Prostate gland (tissue), 2 donors: ENCODE data around the gene EIF2AK2. TPM values are rescaled to one million over a fixed set of nuclear protein-coding genes. Genes with fewer than 3 reads are reported as not detected.

Experiments used
- DNase-seq: peaks from one replicate; pipeline ENCODE4 v3.0.0-alpha.2; 2019; ENCODE audit warnings: low spot score
- H3K27ac ChIP-seq, 2 donors: fragments of 200-600 bp; sonication (generic); 2 replicates each; pipeline ENCODE4 v1.5.1; 2017 to 2019
- H3K27me3 ChIP-seq: fragments of 200-600 bp; sonication (generic); replicated peaks from 2 replicates; pipeline ENCODE4 v1.5.1; 2019; ENCODE audit not compliant: insufficient read depth
- H3K36me3 ChIP-seq, 2 donors: fragments of 200-600 bp; sonication (generic); 1 replicate in 1 of 2; 2 replicates in 1 of 2; pipeline versions ENCODE4 v1.5.1 to v1.8.1; 2017 to 2019
- H3K4me1 ChIP-seq: fragments of 200-600 bp; sonication (generic); replicated peaks from 2 replicates; pipeline ENCODE4 v1.5.1; 2019
- H3K4me3 ChIP-seq, 2 donors: fragments of 200-600 bp; sonication (generic); 2 replicates each; pipeline ENCODE4 v1.5.1; 2017 to 2019
- H3K9me3 ChIP-seq: fragments of 200-600 bp; sonication (generic); 2 replicates; pipeline ENCODE4 v1.5.1; 2017
- POLR2A ChIP-seq: fragments of 450-650 bp; IDR thresholded peaks from one replicate; pipeline ENCODE4 v1.6.1; 2016; ENCODE audit warnings: antibody characterized with exemption, mild to moderate bottlenecking
- POLR2AphosphoS5 ChIP-seq: sonication (generic); formaldehyde crosslinking; IDR thresholded peaks from one replicate; pipeline ENCODE4 v1.6.1; 2017; ENCODE audit warnings: antibody characterized with exemption
- WGBS: methylation state at CpG from one replicate; pipeline ENCODE4 v1.1.5; 2018; 5-methylcytosine and 5-hydroxymethylcytosine counted together
- intact Hi-C: fragments of 100-400 bp; cut with DNase I; formaldehyde crosslinking; loops from one replicate; pipeline ENCODE4 v1.14.2; 2022
- total RNA-seq, 2 donors: library from RNA; depleted of rRNA; stranded (reverse); fragments of >200 nt; gene quantifications; one replicate each; pipeline ENCODE4 v1.1.0, GENCODE V29; 2016
- TF ChIP-seq, protein P1 (sequence below), 4 experiments: fragments of 200-600 bp in 2 of 4; fragments of 450-650 bp in 2 of 4; sonication (generic) in 2 of 4; IDR thresholded peaks; 1 replicate in 3 of 4; 2 replicates in 1 of 4; pipeline ENCODE4 v1.5.1; 2016 to 2019; ENCODE audit warnings: antibody characterized with exemption in 4 of 4, mild to moderate bottlenecking in 2 of 4, moderate library complexity in 2 of 4

EIF2AK2 gene
- total RNA-seq, 2 donors from 2014 or later: 20.8 to 32.1 TPM

GRCh38 chr2:37191747-37192146 is 35.0 kb upstream of the EIF2AK2 start:
- H3K9me3 ChIP-seq: no peaks in the 10 kb centered on the region
- no peak for DNase-seq
- no peaks in the 10 kb centered on the region for H3K36me3 ChIP-seq
- intact Hi-C loops: no loop called here
- no peaks in the 10 kb centered on the region for H3K27me3 ChIP-seq
- TF ChIP-seq POLR2AphosphoS5: no peak
- TF ChIP-seq, protein P1, sequence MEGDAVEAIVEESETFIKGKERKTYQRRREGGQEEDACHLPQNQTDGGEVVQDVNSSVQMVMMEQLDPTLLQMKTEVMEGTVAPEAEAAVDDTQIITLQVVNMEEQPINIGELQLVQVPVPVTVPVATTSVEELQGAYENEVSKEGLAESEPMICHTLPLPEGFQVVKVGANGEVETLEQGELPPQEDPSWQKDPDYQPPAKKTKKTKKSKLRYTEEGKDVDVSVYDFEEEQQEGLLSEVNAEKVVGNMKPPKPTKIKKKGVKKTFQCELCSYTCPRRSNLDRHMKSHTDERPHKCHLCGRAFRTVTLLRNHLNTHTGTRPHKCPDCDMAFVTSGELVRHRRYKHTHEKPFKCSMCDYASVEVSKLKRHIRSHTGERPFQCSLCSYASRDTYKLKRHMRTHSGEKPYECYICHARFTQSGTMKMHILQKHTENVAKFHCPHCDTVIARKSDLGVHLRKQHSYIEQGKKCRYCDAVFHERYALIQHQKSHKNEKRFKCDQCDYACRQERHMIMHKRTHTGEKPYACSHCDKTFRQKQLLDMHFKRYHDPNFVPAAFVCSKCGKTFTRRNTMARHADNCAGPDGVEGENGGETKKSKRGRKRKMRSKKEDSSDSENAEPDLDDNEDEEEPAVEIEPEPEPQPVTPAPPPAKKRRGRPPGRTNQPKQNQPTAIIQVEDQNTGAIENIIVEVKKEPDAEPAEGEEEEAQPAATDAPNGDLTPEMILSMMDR (IDR thresholded peaks at IDR 0.05): no peak
- TF ChIP-seq POLR2A: no peak
- WGBS: 84% methylated on average over 6 of the region's 6 CpGs
- no peak overlapping the region for H3K4me3 ChIP-seq
- H3K27ac ChIP-seq: no peak overlapping the region
- no peaks in the 10 kb centered on the region for H3K4me1 ChIP-seq

- intact Hi-C loops: no loop called here
- 68% methylated on average over 4 of the region's 4 CpGs for WGBS
- no peak for DNase-seq
- TF ChIP-seq, protein P1 (IDR thresholded peaks at IDR 0.05): no peak
- TF ChIP-seq POLR2A (no peak), POLR2AphosphoS5 (no peak)
- H3K4me1 ChIP-seq: no peaks in the 10 kb centered on the region
- no peaks in the 10 kb centered on the region for H3K36me3 ChIP-seq
- no peaks in the 10 kb centered on the region for H3K9me3 ChIP-seq
- no peak overlapping the region for H3K4me3 ChIP-seq
- H3K27me3 ChIP-seq: no peaks in the 10 kb centered on the region
- no peak overlapping the region for H3K27ac ChIP-seq
Observed at GRCh38 chr2:37191253-37191652, 34.5 kb upstream of the EIF2AK2 start.

DNA sequence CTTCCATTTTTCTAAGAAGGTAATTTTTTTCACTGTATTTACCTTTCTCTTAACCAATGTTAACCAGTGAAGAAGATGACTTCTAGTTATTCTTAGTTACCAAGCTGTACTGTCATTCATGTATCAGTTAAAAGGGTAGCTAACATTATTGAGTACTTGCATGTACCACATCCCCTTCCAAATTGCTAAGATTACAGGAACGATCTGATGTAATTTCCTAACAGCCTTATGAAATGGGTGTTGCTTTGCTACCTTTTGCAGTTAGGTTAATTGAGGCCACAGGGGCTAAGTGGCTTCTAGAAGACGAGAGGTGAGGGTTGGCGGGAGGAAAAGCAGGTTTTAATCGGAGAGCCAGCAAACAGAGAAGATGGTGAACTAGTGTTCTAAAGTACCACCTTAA is 33.5 kb upstream of the EIF2AK2 start:
- TF ChIP-seq, protein P1 (IDR thresholded peaks at IDR 0.05): no peak
- TF ChIP-seq POLR2AphosphoS5 (no peak), POLR2A (no peak)
- intact Hi-C loops: no loop called here

DNA sequence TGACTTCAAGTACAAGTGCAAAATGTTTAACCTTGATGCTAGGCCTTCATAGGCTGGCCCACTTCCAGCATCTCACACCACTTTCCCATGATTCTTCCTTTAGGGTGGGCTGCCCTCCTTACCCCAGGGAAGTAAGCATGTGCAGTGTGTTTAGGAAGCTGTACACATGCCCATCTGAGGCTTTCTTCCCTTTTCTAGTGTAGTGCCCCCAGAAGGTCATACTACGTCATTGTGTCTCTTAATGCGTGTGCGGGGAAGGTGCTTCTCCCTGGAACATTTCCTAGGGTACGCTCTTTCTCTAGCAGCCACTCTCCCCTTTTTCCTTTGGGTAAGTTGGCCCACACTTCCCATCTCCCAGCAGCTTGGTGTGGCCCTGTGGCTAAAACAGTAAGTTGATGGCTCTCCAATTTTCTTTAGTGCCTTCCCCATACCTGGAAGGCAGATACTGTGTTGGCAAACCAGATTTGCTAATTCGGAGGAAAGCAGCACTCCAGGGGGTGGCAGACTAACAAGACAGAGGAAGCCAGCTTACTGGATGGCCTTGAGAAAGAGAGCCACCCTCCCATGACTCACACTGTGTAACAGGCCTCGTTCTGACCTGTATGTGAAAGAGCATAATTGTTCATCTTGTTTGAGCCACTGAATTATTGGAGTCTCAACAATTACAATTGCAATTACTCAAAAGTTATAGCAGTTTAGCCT is 32.8 kb upstream of the EIF2AK2 start:
- WGBS: 67% methylated on average over 6 of the region's 6 CpGs
- Histone ChIP-seq H3K36me3 (no peaks in the 10 kb centered on the region), H3K4me1 (no peaks in the 10 kb centered on the region), H3K27ac (no peak overlapping the region), H3K9me3 (no peaks in the 10 kb centered on the region), H3K27me3 (no peaks in the 10 kb centered on the region), H3K4me3 (no peak overlapping the region)
- intact Hi-C loops: no loop called here
- no peak for DNase-seq
- no peak for TF ChIP-seq POLR2A
- TF ChIP-seq POLR2AphosphoS5: no peak
- TF ChIP-seq, protein P1 (IDR thresholded peaks at IDR 0.05): no peak

More for the DNA sequence above, 33.5 kb upstream of the EIF2AK2 start:
- H3K4me3 ChIP-seq: no peak overlapping the region
- no peaks in the 10 kb centered on the region for H3K4me1 ChIP-seq
- DNase-seq: no peak
- no peaks in the 10 kb centered on the region for H3K27me3 ChIP-seq
- no peak overlapping the region for H3K27ac ChIP-seq
- no peaks in the 10 kb centered on the region for H3K36me3 ChIP-seq
- H3K9me3 ChIP-seq: no peaks in the 10 kb centered on the region
- WGBS: 83% methylated on average over 4 of the region's 4 CpGs

GRCh38 chr2:37188570-37188969 is 31.8 kb upstream of the EIF2AK2 start, which contains the start of gene SULT6B1:
Gene SULT6B1, minus strand, starts transcription at chr2:37188670. Its CDS starts 30 bp downstream, at chr2:37188640.
- 100% methylated on average over 2 of the region's 2 CpGs for WGBS
- no peak within 1 kb of the TSS for H3K4me3 ChIP-seq
- intact Hi-C loops: no loop called here
- no peak for TF ChIP-seq POLR2A
- TF ChIP-seq, protein P1 (IDR thresholded peaks at IDR 0.05): no peak
- no peak for DNase-seq
- H3K36me3 ChIP-seq: no peaks in the 10 kb centered on the region
- H3K27ac ChIP-seq: no peak within 1 kb of the TSS
- no peaks in the 10 kb centered on the region for H3K4me1 ChIP-seq
- H3K27me3 ChIP-seq: no peaks in the 10 kb centered on the region
- no peaks in the 10 kb centered on the region for H3K9me3 ChIP-seq
